IPS-18c (cell line): ENCODE data around the gene FOXL3.

Experiments used
- H3K4me3 ChIP-seq: 2 replicates; pipeline ENCODE4 v1.7.0; 2013; ENCODE audit warnings: low read depth, mild to moderate bottlenecking, low read length, moderate library complexity; ENCODE audit not compliant: insufficient read depth
- H3K9me3 ChIP-seq: one replicate; pipeline ENCODE4 v1.6.1; 2013; ENCODE audit warnings: mild to moderate bottlenecking, low read length, moderate library complexity; ENCODE audit not compliant: control insufficient read depth, insufficient read depth

Gene FOXL3

DNA sequence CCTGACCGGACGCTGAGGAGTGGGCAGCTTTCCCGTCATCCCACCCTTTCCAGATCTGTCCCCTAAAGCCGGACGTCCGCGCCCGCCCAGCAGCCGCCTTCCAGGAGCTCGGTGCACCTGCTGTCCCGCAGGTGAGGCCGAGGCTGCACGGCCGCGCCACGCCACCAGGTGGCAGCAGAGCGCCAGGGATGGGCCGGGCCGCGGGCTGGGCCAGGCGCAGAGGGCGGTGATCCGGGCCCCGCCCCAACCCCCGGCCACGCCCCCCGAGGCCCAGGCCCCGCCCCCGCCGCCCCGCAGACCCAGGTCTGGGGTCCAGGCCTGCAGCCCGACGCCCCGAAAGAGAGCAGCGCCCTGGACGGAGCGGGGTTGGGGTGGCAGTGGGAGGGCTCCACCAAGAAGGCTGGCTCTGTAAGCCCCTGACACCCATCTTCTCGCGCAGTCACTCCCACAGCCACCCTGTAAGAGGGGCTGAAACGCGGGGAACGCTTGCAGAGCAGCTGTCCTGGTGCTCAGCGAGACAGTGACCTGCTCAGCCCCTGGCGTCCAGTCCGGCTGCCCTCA is 32.2 kb downstream of the FOXL3 start:
- Histone ChIP-seq H3K9me3 (no peaks in the 10 kb centered on the region), H3K4me3 (no peak overlapping the region)

DNA sequence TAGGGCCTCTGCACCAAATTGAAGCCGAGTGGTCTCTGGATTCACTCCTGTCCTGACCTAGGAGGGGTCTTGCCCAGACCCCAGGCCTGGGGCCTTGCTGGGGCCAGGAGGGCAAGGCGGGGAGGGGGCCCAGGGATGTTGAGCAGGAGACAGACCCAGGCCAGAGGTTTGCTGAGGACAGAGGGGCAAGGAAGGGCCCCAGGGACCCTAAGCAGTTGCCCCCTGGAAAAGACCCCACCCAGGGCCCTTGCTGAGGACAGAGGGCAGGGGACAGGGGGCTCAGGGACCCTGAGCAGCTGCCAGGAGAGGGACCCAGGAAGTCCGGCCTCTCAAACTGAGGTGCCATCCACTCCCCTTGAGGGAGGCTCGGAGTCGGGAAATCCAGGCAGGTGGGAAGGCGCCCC is 32.7 kb downstream of the FOXL3 start:
- no peak overlapping the region for H3K4me3 ChIP-seq

DNA sequence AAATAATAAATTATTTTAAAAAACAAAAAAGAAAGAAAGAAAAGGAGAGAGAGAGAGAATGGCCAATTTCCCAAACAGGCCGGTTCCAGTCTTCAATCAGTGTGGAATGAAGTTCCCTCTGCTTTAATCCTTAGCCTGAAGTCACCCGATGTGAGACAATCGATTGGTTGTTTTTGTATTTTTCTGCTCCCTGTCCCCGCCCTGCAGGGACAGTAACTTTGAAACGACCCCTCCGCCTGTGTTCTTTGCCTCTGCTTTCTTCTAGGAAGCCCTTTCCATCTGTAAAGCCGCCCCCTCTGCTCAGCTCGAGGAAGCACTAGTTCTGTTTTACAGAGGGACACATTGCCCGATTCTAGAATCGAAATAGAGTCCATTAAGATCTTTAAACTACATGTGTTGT is 33.4 kb downstream of the FOXL3 start:
- Histone ChIP-seq H3K4me3 (no peak overlapping the region), H3K9me3 (no peaks in the 10 kb centered on the region)

More for the DNA sequence above, 32.7 kb downstream of the FOXL3 start:
- no peaks in the 10 kb centered on the region for H3K9me3 ChIP-seq

DNA sequence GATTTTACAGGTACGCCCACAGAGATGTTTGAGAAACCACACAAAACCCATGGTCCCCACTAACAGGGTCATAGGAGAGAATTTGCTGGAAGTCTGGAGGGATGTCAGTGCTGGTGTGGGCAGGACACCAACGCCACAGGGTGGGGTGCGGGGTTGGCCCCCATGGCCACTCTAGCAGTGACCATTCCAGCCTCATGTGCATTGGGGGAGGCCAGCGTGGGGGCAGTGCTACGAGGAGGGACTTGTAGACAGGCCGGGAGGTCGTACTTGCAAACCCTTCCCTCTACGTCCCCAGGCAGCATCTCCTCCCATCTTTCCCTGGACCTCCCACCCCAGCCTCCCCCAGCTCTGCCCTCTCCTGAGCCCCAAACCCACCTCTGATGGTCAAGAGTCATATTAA is 34.0 kb downstream of the FOXL3 start:
- no peaks in the 10 kb centered on the region for H3K9me3 ChIP-seq

DNA sequence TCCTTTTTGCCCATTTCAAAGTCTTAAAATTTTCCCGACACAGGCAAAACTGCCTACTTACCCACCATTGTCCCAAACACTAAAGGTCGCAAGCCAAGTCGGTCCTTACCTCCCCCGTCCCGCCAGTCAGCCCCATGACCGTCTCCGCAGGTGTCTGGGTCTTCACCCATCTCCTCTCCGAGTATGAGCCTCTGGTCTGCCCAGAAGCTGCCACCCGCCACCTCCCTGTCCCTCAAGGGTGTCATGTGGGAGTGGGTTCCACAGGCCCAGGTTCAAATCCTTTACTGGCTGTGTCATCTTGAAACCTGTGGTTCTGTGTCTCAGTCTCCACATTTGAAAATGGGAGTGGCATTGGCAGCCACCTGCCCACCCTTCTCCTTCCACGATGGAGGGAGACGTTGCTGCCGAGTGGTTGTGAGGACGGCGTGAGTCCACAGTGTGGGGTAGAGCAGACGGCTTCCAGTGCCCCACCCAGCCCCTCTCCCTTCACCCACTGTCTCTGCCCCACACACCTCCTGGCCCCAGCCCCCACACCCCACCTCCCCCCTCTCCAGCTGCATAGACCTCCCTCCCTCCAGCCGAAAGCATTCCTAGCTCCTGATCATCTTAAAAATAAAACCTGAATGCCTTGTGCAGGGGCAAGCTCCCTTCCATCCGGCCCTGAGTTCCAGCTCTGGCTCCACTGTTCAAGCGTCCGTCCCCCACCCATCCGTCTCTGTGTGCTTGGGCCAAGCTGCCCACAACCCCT is 35.3 kb downstream of the FOXL3 start:
- Histone ChIP-seq H3K4me3 (no peak overlapping the region), H3K9me3 (no peaks in the 10 kb centered on the region)

More for the DNA sequence above, 34.0 kb downstream of the FOXL3 start:
- H3K4me3 ChIP-seq, result no peak overlapping the region

DNA sequence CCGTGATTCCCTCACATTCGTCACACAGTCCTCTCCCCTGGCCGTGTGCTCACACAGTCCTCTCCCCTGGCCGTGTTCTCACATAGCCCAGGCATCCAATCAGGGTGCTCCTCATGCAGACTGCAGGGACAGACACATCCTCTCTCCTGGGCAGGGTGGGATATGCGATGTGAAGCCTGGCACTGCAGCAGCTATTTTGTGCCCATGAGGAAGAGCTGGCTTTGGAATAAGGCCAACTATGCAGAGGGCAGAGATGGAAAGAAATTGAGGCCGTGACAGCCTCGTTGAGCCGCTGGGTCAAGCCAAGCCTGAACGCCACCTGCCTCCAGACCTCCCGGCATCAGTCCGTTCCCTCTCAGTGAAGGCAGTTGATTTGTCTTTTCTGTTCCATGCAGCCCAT is 35.8 kb downstream of the FOXL3 start:
- Histone ChIP-seq H3K9me3 (no peaks in the 10 kb centered on the region), H3K4me3 (no peak overlapping the region)

DNA sequence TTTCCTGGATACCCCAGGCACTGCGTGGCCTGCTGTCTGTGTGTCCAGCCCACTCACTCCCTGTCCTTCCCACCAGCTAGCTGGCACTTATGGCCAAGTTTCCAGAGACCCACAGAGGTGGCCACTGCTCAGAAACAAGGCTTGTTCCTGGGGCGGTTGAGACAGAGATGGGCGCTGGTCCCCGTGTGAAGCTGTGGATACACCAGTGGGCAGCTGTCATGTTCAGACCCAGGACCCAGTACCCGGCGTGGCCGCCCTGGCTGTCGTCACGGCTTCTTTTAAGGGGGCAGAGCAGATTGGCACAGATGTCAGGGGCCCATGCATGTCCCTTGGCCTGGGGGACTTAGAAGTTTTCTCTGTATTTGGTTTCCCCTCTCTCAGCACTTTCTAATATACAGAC is 36.3 kb downstream of the FOXL3 start:
- H3K9me3 ChIP-seq, result no peaks in the 10 kb centered on the region
- no peak overlapping the region for H3K4me3 ChIP-seq

DNA sequence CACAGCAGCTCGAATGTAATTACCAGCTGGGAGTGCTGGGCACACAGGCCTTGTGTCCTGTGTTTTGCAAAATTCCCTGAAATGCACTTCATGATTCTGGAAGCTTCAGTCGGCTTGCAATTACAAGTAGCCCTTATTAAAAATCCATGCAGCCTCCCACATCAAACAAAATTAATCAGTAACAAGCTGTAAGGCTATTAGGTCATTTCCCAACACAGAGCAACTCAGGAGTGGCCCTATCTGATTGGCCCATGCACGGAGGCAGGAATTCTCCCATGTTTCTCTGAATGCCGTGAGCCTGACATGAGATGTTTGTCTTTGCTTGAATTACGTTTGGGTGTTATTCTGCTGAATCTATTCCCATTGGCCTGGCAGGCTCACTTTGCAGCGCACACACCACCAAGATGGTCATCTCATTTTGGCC is 36.9 kb downstream of the FOXL3 start:
- Histone ChIP-seq H3K4me3 (no peak overlapping the region), H3K9me3 (no peaks in the 10 kb centered on the region)

DNA sequence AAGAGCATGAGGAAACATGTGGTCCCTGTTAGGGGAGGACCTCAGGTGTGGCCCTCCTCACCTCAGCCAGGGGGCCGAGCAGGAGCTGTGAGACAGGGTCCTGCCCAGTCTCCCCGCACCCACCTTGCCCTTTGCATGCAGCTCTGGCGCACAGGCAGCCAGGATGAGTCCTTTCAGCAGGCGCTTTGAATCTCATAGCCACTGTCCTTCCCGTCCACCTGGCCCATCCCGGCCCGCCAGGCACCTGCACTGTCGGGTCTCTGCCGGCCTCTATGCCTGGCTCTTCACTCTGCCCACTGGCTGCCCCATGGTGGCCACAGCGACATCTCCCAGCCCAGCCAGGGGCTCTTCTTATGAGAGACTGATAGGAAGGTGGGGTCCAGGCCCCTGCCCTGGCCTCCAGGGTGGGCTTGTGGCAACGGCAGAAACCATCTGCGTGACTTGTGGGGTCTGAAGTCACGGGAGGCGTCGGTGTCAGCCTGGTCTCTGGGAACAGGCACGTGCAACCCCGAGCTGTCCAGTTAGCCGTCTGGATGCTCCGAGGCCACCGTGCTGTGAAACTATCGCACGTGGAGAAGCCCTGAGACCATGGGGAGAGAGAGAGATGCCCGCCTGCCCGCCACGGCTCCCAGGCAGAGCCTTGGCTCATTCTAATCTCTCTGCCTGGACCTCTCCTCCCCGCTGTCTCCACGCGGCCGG is 37.4 kb downstream of the FOXL3 start:
- Histone ChIP-seq H3K9me3 (no peaks in the 10 kb centered on the region), H3K4me3 (no peak overlapping the region)

DNA sequence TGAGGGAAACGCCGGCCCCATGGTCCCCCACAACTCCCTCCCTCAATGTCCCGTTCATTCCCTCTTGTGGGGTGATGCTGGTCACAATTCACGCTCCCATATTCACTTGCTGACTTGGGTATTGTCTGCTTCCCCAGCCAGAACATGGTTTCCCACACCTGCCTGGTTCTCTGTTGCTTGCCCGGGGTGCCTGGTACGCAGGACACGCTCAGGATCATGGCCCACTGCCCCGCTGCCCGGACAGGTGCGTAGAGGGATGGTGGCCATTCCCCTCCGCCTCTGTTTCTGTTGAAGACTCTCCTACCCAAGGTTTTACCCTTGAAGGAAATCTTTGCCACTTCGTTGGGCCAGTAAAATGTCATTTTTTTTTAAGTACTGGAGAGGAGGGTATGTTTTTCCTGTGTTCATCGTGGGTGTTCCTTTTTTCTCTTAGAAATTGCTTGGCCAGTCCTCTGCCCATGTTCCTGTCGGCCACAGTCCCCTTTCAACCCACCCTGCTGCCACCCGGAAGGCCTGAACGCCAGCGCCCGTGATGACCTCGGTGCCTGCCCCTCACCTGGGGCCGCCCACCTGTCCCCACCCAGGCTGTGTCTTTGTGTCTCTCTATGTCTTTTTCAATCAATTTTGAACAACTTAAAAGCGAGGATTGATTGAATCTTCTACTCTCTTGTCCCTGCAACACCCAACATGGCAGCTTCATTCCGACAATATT is 38.2 kb downstream of the FOXL3 start:
- H3K4me3 ChIP-seq, result no peak overlapping the region
- H3K9me3 ChIP-seq, result no peaks in the 10 kb centered on the region

DNA sequence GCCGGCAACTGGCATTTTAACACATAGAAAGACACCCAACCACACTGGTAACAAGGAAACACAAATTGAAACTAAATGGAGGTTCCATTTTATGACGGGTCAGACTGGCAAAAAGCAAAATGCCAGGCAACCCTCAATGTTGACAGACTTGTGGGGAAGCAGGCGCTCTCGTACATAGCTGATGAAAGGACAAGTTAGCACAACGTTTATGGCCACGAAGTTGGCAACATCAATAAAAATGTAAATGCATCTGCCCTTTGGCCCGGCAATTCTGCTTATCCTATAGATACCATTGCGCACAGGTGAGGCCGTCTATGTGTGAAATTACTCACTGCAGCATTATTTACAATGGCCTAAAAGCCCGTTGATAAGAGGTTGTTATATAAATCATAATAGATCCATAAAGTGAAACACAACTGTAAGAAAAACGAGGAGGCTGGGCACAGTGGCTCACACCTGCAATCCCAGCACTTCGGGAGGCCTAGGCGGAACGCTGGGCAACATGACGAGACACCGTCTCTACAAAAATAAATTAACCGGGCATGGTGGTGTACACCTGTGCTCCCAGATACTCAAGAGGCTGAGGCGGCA is 39.8 kb downstream of the FOXL3 start:
- peaks cover 2% of the 10 kb centered on the region for H3K9me3 ChIP-seq

DNA sequence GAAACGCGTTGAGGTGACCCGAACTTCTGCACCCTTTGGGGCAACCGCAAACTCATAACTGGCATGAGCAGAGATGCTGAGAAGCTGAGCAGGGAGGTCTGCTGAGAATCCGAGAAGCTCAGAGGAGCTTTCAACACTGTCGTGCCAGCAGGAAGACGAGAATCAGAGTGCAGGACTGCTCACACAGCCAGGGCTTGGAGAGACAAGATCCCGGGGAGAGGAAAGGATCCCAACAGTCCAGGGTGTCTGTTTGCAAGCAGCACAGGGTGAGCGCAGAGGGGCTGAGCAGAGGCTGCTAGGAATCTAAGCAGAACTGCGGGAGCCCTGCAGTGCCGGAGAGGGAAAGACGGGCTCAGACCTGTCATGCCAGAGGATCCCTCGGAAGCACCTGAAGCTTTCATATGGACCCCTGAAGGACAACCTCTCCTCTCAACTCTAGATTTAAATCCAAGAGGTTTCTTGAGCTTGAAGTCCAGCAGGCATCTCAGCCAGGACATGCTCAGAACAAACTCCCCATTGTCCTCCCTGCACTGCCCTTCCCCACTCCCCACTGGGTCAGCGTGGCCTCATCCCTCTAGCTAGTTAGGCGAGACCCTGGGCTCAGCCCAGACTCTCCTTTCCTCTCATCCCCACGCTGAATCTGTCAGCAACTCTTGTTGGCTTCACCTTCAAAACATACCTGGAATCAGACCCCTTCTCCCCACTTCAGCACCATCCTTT is 40.7 kb downstream of the FOXL3 start:
- Histone ChIP-seq H3K4me3 (no peak overlapping the region), H3K9me3 (peaks cover 2% of the 10 kb centered on the region)

More for the DNA sequence above, 39.8 kb downstream of the FOXL3 start:
- H3K4me3 ChIP-seq, result no peak overlapping the region

DNA sequence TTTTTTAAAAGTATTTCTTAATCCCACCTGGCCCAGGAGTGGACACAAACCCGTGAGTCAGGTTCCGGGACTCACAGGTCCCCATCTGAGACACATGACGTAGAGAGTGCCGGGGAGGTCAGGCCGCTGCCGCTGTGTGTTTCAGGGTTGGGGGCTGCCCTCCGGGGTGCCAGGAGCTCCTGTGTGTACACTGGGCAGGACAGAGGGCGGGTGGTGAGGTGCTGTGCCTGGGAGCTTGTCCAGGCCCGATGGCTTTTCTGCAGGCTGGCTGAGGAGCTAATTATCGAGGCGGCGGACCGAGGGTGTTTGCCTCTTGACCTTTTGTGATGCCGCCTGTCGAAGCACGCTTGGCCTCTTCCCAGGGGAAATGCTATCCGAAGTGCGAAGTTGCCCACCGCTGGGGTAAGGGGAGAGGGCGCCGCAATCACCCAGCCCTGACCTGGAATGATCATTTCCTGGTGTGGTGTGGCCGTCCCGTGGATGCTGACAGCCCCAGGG is 42.1 kb downstream of the FOXL3 start:
- peaks cover 2% of the 10 kb centered on the region for H3K9me3 ChIP-seq
- no peak overlapping the region for H3K4me3 ChIP-seq

DNA sequence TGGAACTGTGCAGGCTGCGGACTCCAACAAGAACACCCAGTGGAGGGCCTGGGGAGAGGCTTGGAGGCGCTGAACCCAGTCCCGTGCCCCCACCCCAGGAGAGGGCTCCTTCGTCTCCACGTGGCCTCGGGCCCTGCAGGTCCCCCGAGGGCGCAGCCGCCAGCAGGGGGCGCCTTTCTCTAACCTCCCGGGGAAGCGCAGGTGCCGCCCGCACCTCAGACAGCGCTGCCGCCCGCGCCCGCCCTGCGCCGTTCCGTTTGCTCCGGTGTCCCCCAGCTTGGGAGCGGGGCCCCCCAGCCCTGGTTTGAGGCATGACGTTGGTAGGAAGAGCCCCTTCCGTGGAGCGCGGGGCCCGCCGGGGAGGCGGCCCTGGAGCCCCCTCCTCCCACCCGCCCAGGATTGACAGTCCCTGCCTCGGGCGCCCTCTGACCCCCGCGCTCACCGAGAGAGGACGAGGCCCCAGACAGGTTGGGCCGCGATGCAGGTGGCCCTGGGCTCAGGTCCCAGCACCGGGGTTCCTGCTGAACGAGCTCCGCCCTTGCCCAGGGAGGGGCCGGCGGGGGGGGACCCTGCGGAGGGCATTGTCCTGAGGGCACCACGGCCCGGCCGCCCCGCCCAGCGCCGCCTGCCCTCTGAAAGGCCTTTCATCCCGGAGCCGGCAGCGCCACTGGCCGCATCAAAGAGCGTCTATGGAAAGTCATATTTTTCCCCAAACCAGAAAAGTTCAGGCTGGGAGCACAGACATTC is 42.8 kb downstream of the FOXL3 start:
- peak overlapping the region; percentile 41; the same call in 1 of the 2 replicates for H3K4me3 ChIP-seq
- H3K9me3 ChIP-seq, result peaks cover 2% of the 10 kb centered on the region

DNA sequence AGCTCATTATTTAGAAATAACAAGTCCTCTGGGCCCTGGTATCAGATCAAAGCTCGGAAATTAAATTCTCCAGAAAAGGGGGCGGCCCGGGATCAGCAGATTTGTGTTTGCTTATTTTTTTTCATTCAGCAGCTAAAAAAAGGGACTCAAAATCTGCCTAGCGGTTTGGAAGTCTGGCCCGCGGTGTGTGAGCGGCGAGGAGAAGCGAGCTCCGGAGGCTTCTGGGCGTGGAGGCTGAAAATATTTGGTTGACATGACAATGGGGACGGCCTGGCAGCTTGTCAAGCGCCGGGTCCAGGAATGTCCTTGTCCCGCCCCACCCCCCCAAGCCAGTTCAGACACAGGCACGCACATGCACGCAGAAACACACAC is 43.4 kb downstream of the FOXL3 start:
- Histone ChIP-seq H3K4me3 (no peak overlapping the region), H3K9me3 (peaks cover 2% of the 10 kb centered on the region)
